Kidney (tissue), 14 donors: ENCODE data around the gene KRT15. TPM values are rescaled to one million over a fixed set of nuclear protein-coding genes. Genes with fewer than 3 reads are reported as not detected.
"Not testable (repeated sequence)": the region's sequence is repeated elsewhere in the genome, so short reads cannot be mapped to it uniquely, and the experiment has no call there.

Source experiments
- DNase-seq, 5 donors: peaks; one replicate each; pipeline ENCODE4 v3.0.0-alpha.2; 2013 to 2020
- FAIRE-seq: peaks from 2 replicates; lab custom pipeline; 2012; peaks lifted over from hg19 to GRCh38; lab: Jason Lieb, UNC
- H3K27ac ChIP-seq, 2 donors: one replicate each; pipeline ENCODE4 v1.7.0; 2013; ENCODE audit warnings: low read depth in 2 of 2, low read length in 2 of 2, inconsistent platforms in 1 of 2
- H3K27me3 ChIP-seq: one replicate; pipeline ENCODE4 v1.7.1; 2013; ENCODE audit warnings: low read length, inconsistent platforms; ENCODE audit not compliant: control insufficient read depth, insufficient read depth
- H3K36me3 ChIP-seq, 3 donors: one replicate each; pipeline versions ENCODE4 v1.7.0 to v1.7.1; 2013; ENCODE audit warnings: low read length in 3 of 3, control low read depth in 1 of 3, inconsistent platforms in 1 of 3; ENCODE audit not compliant: insufficient read depth in 3 of 3, control insufficient read depth in 2 of 3
- H3K4me1 ChIP-seq, 3 donors: one replicate each; pipeline versions ENCODE4 v1.7.0 to v1.7.1; 2013; ENCODE audit warnings: low read length in 3 of 3, inconsistent platforms in 1 of 3, low read depth in 1 of 3; ENCODE audit not compliant: control insufficient read depth in 2 of 3, insufficient read depth in 2 of 3
- H3K4me3 ChIP-seq, 3 donors: one replicate each; pipeline versions ENCODE4 v1.7.0 to v1.8.1; 2013; ENCODE audit warnings: low read length in 3 of 3, control low read depth in 1 of 3, inconsistent platforms in 1 of 3
- H3K9ac ChIP-seq, 3 donors: one replicate each; pipeline versions ENCODE4 v1.7.0 to v1.7.1; 2013; ENCODE audit warnings: low read length in 3 of 3, control low read depth in 1 of 3, inconsistent platforms in 1 of 3
- H3K9me3 ChIP-seq, 3 donors: one replicate each; pipeline versions ENCODE4 v1.7.0 to v1.7.1; 2013; ENCODE audit warnings: low read length in 3 of 3, control low read depth in 1 of 3, inconsistent platforms in 1 of 3; ENCODE audit not compliant: control insufficient read depth in 2 of 3, insufficient read depth in 1 of 3
- intact Hi-C: fragments of 100-400 bp; cut with DNase I; formaldehyde crosslinking; loops from one replicate; pipeline ENCODE4 v1.11.1; 2022
- polyA plus RNA-seq: library from polyadenylated mRNA; stranded (reverse); fragments of 350-450 nt; fragmentation: Illumina TruSeq; extraction: RNeasy Lipid Tissue Mini Kit (QIAGEN cat#74804); gene quantifications from one replicate; pipeline ENCODE4 v1.2.3, GENCODE V29; 2014; ENCODE audit warnings: low read depth, low replicate concordance; ENCODE audit not compliant: insufficient read depth
- total RNA-seq: library from RNA; stranded (reverse); fragmentation: NEBNext Ultra II Directional; extraction: Animal tissue kit (Norgen Biotek cat#: 25700); gene quantifications from one replicate; pipeline ENCODE4 v1.2.1, GENCODE V29; 2021
- TF ChIP-seq, protein P1 (sequence below): IDR thresholded peaks from 3 replicates; pipeline ENCODE4 v1.5.1; 2012; ENCODE audit warnings: mild to moderate bottlenecking, moderate library complexity, borderline replicate concordance; ENCODE audit not compliant: insufficient read depth; ENCODE audit errors: extremely low read depth
- donor health status: control.
- donor health status: control.
- donor health status: control.
- donor health status: control.
- donor health status: control.
- donor health status: DM: yes; HTN: yes; CAD: no.
- donor health status: Normal renal cell carcinoma (clear cell type).

KRT15 gene
- total and polyA plus RNA-seq, 2 donors from 2014 or later: 0.15 to 2.8 TPM

DNA sequence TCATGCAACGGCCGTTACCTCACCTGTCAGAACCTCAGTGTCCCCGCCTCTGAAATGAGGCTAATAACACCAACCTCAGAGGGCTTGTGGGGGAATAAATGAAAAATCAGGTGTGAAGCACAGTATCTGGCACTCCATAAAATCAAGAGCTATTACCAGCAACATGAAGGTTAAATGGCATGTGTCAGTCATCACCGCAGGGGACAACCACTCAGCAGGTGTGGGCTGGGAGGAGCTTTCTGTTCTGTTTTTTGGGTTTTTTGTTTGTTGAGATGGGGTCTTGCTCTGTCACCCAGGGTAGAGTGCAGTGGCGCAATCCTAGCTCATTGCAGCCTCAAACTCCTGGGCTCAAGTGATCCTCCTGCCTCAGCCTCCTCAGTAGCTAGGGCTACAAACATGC is 26.2 kb upstream of the KRT15 start:
- TF ChIP-seq, protein P1, sequence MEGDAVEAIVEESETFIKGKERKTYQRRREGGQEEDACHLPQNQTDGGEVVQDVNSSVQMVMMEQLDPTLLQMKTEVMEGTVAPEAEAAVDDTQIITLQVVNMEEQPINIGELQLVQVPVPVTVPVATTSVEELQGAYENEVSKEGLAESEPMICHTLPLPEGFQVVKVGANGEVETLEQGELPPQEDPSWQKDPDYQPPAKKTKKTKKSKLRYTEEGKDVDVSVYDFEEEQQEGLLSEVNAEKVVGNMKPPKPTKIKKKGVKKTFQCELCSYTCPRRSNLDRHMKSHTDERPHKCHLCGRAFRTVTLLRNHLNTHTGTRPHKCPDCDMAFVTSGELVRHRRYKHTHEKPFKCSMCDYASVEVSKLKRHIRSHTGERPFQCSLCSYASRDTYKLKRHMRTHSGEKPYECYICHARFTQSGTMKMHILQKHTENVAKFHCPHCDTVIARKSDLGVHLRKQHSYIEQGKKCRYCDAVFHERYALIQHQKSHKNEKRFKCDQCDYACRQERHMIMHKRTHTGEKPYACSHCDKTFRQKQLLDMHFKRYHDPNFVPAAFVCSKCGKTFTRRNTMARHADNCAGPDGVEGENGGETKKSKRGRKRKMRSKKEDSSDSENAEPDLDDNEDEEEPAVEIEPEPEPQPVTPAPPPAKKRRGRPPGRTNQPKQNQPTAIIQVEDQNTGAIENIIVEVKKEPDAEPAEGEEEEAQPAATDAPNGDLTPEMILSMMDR: no peak
- intact Hi-C loops: no loop called here
- FAIRE-seq: no peak
- H3K4me1 ChIP-seq: peaks cover 0 to 12% (median 12%) of the 10 kb centered on the region in 3 donors
- H3K9ac ChIP-seq: no peak overlapping the region
- H3K27ac ChIP-seq: peak overlapping the region in 1 of 2 donors; percentile 60
- DNase-seq: no peak
- H3K36me3 ChIP-seq: no peaks in the 10 kb centered on the region
- H3K4me3 ChIP-seq: no peak overlapping the region
- peaks cover 0 to 5% (median 0%) of the 10 kb centered on the region in 3 donors for H3K9me3 ChIP-seq
- no peaks in the 10 kb centered on the region for H3K27me3 ChIP-seq

DNA sequence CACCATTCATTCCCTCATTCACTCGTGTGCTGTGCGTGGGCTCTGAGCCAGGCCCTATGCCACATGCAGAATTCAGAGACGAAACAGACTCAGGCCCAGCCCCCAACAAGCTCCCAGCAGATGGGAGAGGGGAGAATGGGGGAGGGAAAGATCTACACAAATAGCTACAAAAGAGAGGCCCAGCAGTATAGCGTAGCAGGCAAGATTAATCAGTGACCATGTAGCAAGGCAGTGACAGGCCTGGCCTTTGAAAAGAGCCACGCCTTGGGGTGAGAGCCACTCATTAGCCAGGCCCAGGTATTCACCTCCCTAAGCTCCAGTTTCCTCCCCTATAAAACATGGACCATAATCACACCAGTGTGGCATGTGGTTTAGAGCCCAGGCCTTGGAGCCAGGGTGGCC is 25.8 kb upstream of the KRT15 start:
- TF ChIP-seq, protein P1: no peak
- Histone ChIP-seq H3K9me3 (peaks cover 0 to 5% (median 0%) of the 10 kb centered on the region in 3 donors), H3K27me3 (no peaks in the 10 kb centered on the region), H3K27ac (peak overlapping the region in 1 of 2 donors; percentile 60), H3K9ac (no peak overlapping the region), H3K36me3 (no peaks in the 10 kb centered on the region), H3K4me1 (peaks cover 0 to 12% (median 12%) of the 10 kb centered on the region in 3 donors), H3K4me3 (no peak overlapping the region)
- DNase-seq (peak in 4 of 5 donors; percentile 76 to 90 (median 81)), FAIRE-seq (no peak)
- intact Hi-C loops: no loop called here

DNA sequence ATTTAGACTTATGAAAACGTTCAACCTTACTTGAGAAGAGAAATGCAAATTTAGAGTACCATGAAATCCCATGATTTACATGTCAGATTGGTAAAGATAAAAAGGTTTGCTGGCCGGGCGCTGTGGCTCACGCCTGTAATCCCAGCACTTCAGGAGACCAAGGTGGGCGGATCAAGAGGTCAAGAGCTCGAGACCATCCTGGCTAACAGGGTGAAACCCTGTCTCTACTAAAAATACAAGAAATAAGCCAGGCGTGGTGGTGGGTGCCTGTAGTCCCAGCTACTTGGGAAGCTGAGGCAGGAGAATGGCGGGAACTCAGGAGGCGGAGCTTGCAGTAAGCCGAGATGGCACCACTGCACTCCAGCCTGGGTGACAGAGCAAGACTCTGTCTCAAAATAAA is 24.1 kb upstream of the KRT15 start:
- H3K27ac ChIP-seq, H3K9ac ChIP-seq, FAIRE-seq, intact Hi-C loops, H3K36me3 ChIP-seq, DNase-seq, H3K9me3 ChIP-seq, H3K4me1 ChIP-seq, H3K27me3 ChIP-seq, H3K4me3 ChIP-seq: not testable (repeated sequence)

DNA sequence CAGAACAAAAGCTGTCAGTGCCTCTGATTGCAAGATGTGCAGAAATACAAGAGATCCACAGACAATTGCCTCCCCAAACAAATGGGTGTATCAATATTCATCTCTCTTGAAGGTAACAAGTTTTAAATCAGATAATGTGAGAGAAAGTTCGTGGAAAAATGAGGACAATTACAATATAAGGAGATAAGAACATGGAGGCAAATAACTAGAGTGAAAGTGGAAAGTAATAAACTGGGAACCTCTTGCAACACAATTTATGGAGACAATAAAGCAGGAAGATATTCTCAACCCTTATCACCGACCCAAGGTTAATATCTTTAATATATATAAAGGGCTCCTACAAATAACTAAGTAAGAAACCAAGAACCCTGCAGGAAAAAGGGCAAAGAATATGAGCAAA is 23.7 kb upstream of the KRT15 start:
- no peak for DNase-seq
- H3K27ac ChIP-seq: no peak overlapping the region
- FAIRE-seq: no peak
- H3K9ac ChIP-seq: no peak overlapping the region
- no peaks in the 10 kb centered on the region for H3K36me3 ChIP-seq
- H3K4me3 ChIP-seq: no peak overlapping the region
- H3K4me1 ChIP-seq: peaks cover 0 to 7% (median 0%) of the 10 kb centered on the region in 3 donors
- TF ChIP-seq, protein P1: no peak
- H3K9me3 ChIP-seq: peaks cover 0 to 5% (median 0%) of the 10 kb centered on the region in 3 donors
- intact Hi-C loops: no loop called here
- H3K27me3 ChIP-seq: no peaks in the 10 kb centered on the region
